Endothelial cell of umbilical vein (primary cell): ENCODE results near the gene NEU3. TPM values are rescaled to one million over a fixed set of nuclear protein-coding genes. Genes with fewer than 3 reads are reported as not detected.

ENCODE experiments used
- BruUV-seq: library from RNA; stranded (reverse); fragments of 400-500 nt; replicated peaks from 2 replicates; lab custom pipeline; 2021; lab: Mats Ljungman, UMichigan
- CTCF ChIA-PET: fragments of 300-600, 350-600 bp; sonication (Branson Sonifier 250); formaldehyde crosslinking; loops from one replicate; lab custom pipeline; 2021; ENCODE audit warnings: antibody characterized with exemption, inconsistent platforms; lab: Charles Lee
- POLR2A ChIA-PET: fragments of 300-600, 350-600 bp; sonication (Branson Sonifier 250); formaldehyde crosslinking; loops from one replicate; lab custom pipeline; 2021; ENCODE audit warnings: antibody characterized with exemption, inconsistent platforms; lab: Charles Lee
- DNase-seq: peaks from one replicate; pipeline ENCODE4 v3.0.0-alpha.2; 2011; ENCODE audit warnings: low read depth, low spot score
- FAIRE-seq: peaks from 2 replicates; lab custom pipeline; 2011; peaks lifted over from hg19 to GRCh38; lab: Jason Lieb, UNC
- H2AFZ ChIP-seq: 2 replicates; pipeline ENCODE4 v1.6.0; 2012; ENCODE audit warnings: low read depth, low read length, control low read depth, inconsistent platforms
- H3K27ac ChIP-seq: 2 replicates; pipeline ENCODE4 v1.5.1; 2011; ENCODE audit warnings: low read depth, mild to moderate bottlenecking, control low read depth, low read length, moderate library complexity; ENCODE audit not compliant: insufficient read depth
- H3K27me3 ChIP-seq, 2 experiments: 2 replicates each; pipeline versions ENCODE4 v1.6.0 to v1.6.1; 2011; ENCODE audit warnings: low read length in 2 of 2, mixed read lengths in 1 of 2; ENCODE audit not compliant: control insufficient read depth in 2 of 2, insufficient read depth in 2 of 2
- H3K36me3 ChIP-seq, 2 experiments: 2 replicates in 1 of 2; 3 replicates in 1 of 2; pipeline ENCODE4 v1.5.1; 2011; ENCODE audit warnings: low read length in 2 of 2, mild to moderate bottlenecking in 1 of 2, moderate library complexity in 1 of 2; ENCODE audit not compliant: control insufficient read depth in 2 of 2, insufficient read depth in 2 of 2; ENCODE audit errors: extremely low read depth in 1 of 2
- H3K4me1 ChIP-seq: 3 replicates; pipeline ENCODE4 v1.5.1; 2011; ENCODE audit warnings: mild to moderate bottlenecking, low read length; ENCODE audit not compliant: control insufficient read depth, insufficient read depth; ENCODE audit errors: extremely low read depth
- H3K4me2 ChIP-seq: 2 replicates; pipeline ENCODE4 v1.6.1; 2011; ENCODE audit warnings: low read length, control low read depth, mixed read lengths; ENCODE audit not compliant: insufficient read depth
- H3K4me3 ChIP-seq, 3 experiments: fragments of 200-600 bp in 1 of 3; sonication (generic), shearing (Covaris generic) in 1 of 3; replicated peaks in 1 of 3; 2 replicates each; pipeline ENCODE4 v1.5.1; 2011 to 2016; ENCODE audit warnings: control low read depth in 3 of 3, low read length in 3 of 3, mild to moderate bottlenecking in 2 of 3, inconsistent platforms in 1 of 3, low read depth in 1 of 3, moderate library complexity in 1 of 3; ENCODE audit not compliant: insufficient read depth in 1 of 3
- H3K79me2 ChIP-seq: 2 replicates; pipeline ENCODE4 v1.6.0; 2012; ENCODE audit warnings: low read length, inconsistent platforms; ENCODE audit not compliant: control insufficient read depth, insufficient read depth
- H3K9ac ChIP-seq: replicated peaks from 2 replicates; pipeline ENCODE3; 2011; ENCODE audit warnings: low read length, control low read depth; ENCODE audit not compliant: insufficient read depth; ENCODE audit errors: extremely low read depth
- H3K9me1 ChIP-seq: replicated peaks from 3 replicates; pipeline ENCODE4 v1.6.0; 2011; ENCODE audit warnings: mild to moderate bottlenecking, low read length; ENCODE audit not compliant: control insufficient read depth, insufficient read depth; ENCODE audit errors: extremely low read depth
- H3K9me3 ChIP-seq: replicated peaks from 2 replicates; pipeline ENCODE4 v1.5.1; 2012; ENCODE audit warnings: low read length, inconsistent platforms; ENCODE audit not compliant: control insufficient read depth, insufficient read depth
- H4K20me1 ChIP-seq: replicated peaks from 2 replicates; pipeline ENCODE3; 2011; ENCODE audit warnings: mild to moderate bottlenecking, low read length; ENCODE audit not compliant: control insufficient read depth, insufficient read depth; ENCODE audit errors: extremely low read depth
- CTCF ChIP-seq, 2 donors: IDR thresholded peaks; 1 replicate in 1 of 2; 2 replicates in 1 of 2; pipeline ENCODE4 v1.5.1; 2011; ENCODE audit warnings: low read length in 2 of 2, mild to moderate bottlenecking in 2 of 2, moderate library complexity in 2 of 2, control low read depth in 1 of 2, inconsistent platforms in 1 of 2, low read depth in 1 of 2; ENCODE audit not compliant: insufficient read depth in 1 of 2; ENCODE audit errors: extremely low read depth in 1 of 2
- EZH2 ChIP-seq: IDR thresholded peaks from 2 replicates; pipeline ENCODE4 v1.6.1; 2012; ENCODE audit warnings: borderline replicate concordance, low read depth, mild to moderate bottlenecking, moderate library complexity, low read length, inconsistent platforms; ENCODE audit not compliant: severe bottlenecking
- FOS ChIP-seq: IDR thresholded peaks from 2 replicates; pipeline ENCODE4 v1.6.1; 2011; ENCODE audit warnings: mild to moderate bottlenecking, low read length, moderate library complexity, borderline replicate concordance; ENCODE audit not compliant: insufficient read depth
- GATA2 ChIP-seq: IDR thresholded peaks from 2 replicates; pipeline ENCODE4 v1.7.0; 2011; ENCODE audit warnings: low read depth, mild to moderate bottlenecking, moderate library complexity, mixed read lengths, low read length; ENCODE audit not compliant: insufficient read length, insufficient read depth
- JUN ChIP-seq: IDR thresholded peaks from 2 replicates; pipeline ENCODE4 v1.6.1; 2011; ENCODE audit warnings: borderline replicate concordance, low read depth; ENCODE audit not compliant: insufficient read length, insufficient read depth
- MAX ChIP-seq: IDR thresholded peaks from 2 replicates; pipeline ENCODE4 v1.6.1; 2011; ENCODE audit not compliant: insufficient read depth, insufficient read length
- MYC ChIP-seq: IDR thresholded peaks from one replicate; pipeline ENCODE4 v1.6.1; 2011; ENCODE audit warnings: mild to moderate bottlenecking, low read depth, low read length
- POLR2A ChIP-seq: IDR thresholded peaks from 2 replicates; pipeline ENCODE4 v1.6.1; 2012; ENCODE audit warnings: low read depth, mild to moderate bottlenecking, control low read depth, low read length
- POLR2AphosphoS5 ChIP-seq: IDR thresholded peaks from 2 replicates; pipeline ENCODE4 v1.6.1; 2012; ENCODE audit warnings: low read depth, mild to moderate bottlenecking, control low read depth, low read length, moderate library complexity; ENCODE audit not compliant: insufficient read depth
- dilution Hi-C: fragments of 300-500 bp; cut with MboI; formaldehyde crosslinking; loops from one replicate; pipeline ENCODE4 v1.15.0; 2019; ENCODE audit warnings: low sequenced_read_pairs; ENCODE audit not compliant: extremely low pct_ligation_motif_present
- intact Hi-C: fragments of 100-400 bp; cut with micrococcal nuclease; formaldehyde crosslinking; loops from one replicate; pipeline ENCODE4 v1.10.0; 2022
- polyA plus RNA-seq, 4 experiments: library from polyadenylated mRNA; depleted of rRNA in 3 of 4; stranded (reverse) in 3 of 4; unstranded in 1 of 4; fragments of >200 nt; gene quantifications; 2 replicates each; pipeline versions ENCODE4 v1.2.1 to v1.2.3, GENCODE V29; 2011 to 2012; ENCODE audit warnings: missing spikeins in 1 of 4
- total RNA-seq: library from RNA; stranded (reverse); gene quantifications from 2 replicates; pipeline ENCODE4 v1.2.3, GENCODE V29; 2021

The NEU3 gene
- total and polyA plus RNA-seq, 2 donors (not counting 3 experiments of a cell fraction or from before 2014, with no cell fraction given), result 5.9 to 7.0 TPM

- Histone ChIP-seq H3K4me3 (no peak overlapping the region), H3K9ac (no peak overlapping the region), H3K9me3 (no peaks in the 10 kb centered on the region), H3K4me2 (no peak overlapping the region), H3K4me1 (peaks cover 12% of the 10 kb centered on the region), H3K36me3 (peaks cover 0 to 9% of the 10 kb centered on the region in 2 experiments), H3K79me2 (peaks cover 99% of the 10 kb centered on the region), H3K9me1 (no peaks in the 10 kb centered on the region), H4K20me1 (peaks cover 11% of the 10 kb centered on the region), H3K27ac (no peak overlapping the region), H3K27me3 (no peaks in the 10 kb centered on the region), H2AFZ (no peak overlapping the region)
- TF ChIP-seq EZH2 (no peak), GATA2 (no peak), CTCF (IDR thresholded peaks at IDR 0.05; ENCODE audit: extremely low read depth in 1 of 2, insufficient read depth in 1 of 2, low read depth in 1 of 2, low read length in 2 of 2) (no peak), POLR2A (no peak), FOS (no peak), POLR2AphosphoS5 (no peak), MYC (no peak), JUN (no peak), MAX (no peak)
- dilution Hi-C loops, result no loop called here
- ChIA-PET POLR2A (no interaction called here), CTCF (no interaction called here)
- intact Hi-C loops, result no loop called here
- no peak for FAIRE-seq
- no peak for DNase-seq
- BruUV-seq, result no TSS peak
These were observed 34.5 kb upstream of the NEU3 start for GRCh38 chr11:74954199-74954598.
